ENCODE results near the gene CUX1. TPM values are rescaled to one million over a fixed set of nuclear protein-coding genes. Genes with fewer than 3 reads are reported as not detected.

Gene CUX1
- total RNA-seq, 1 experiment from 2014 or later: 116 TPM

GRCh38 chr7:101936223-101936610, 118.8 kb downstream of the CUX1 start:
- intact Hi-C loops (cut with micrococcal nuclease; ENCODE audit: unreplicated experiment): no loop called here
- no peak overlapping the region for H3K4me3 Mint-ChIP-seq (ENCODE audit: unreplicated experiment)
- peaks cover 31% of the 10 kb centered on the region for H3K4me1 Mint-ChIP-seq (ENCODE audit: low read depth, unreplicated experiment)
- H3K27me3 ChIP-seq (replicated peaks; ENCODE audit: control insufficient read depth, insufficient read depth, low read length): no peaks in the 10 kb centered on the region
- H3K4me3 ChIP-seq (ENCODE audit: low read depth, low read length): no peak overlapping the region
- H3K9me3 Mint-ChIP-seq (ENCODE audit: unreplicated experiment): no peaks in the 10 kb centered on the region
- H3K36me3 Mint-ChIP-seq (ENCODE audit: insufficient read depth, unreplicated experiment): peaks cover 74% of the 10 kb centered on the region
- H3K36me3 ChIP-seq (ENCODE audit: control insufficient read depth, insufficient read depth, low read length): no peaks in the 10 kb centered on the region
- no peak for TF ChIP-seq CTCF (IDR thresholded peaks at IDR 0.05; ENCODE audit: insufficient read depth in 1 of 2, low read depth in 1 of 2, low read length in 1 of 2, severe bottlenecking in 1 of 2, unreplicated experiment in 1 of 2)
- H3K27ac Mint-ChIP-seq (ENCODE audit: unreplicated experiment): peak overlapping the region; percentile 75
- peaks cover 43% of the 10 kb centered on the region for H3K4me1 ChIP-seq
- CTCF ChIA-PET: interaction anchor here (0.5 kb wide), 1 partner anchor 115 kb away, joined by 4 read pairs; no protein-coding TSS in a partner anchor
- no peaks in the 10 kb centered on the region for H3K9me3 ChIP-seq
- no peaks in the 10 kb centered on the region for H3K27me3 Mint-ChIP-seq (ENCODE audit: insufficient read depth, unreplicated experiment)
- DNase-seq: no peak
- BruUV-seq (replicated peaks): no TSS peak
- POLR2A ChIA-PET: no interaction called here

- intact Hi-C loops (cut with micrococcal nuclease; ENCODE audit: unreplicated experiment): no loop called here
- H3K4me3 Mint-ChIP-seq (ENCODE audit: unreplicated experiment): no peak overlapping the region
Observed at GRCh38 chr7:101936611-101937231, 119.3 kb downstream of the CUX1 start.

GRCh38 chr7:101937717-101938514, 120.5 kb downstream of the CUX1 start:
- Mint-ChIP-seq H3K4me3 (ENCODE audit: unreplicated experiment) (no peak overlapping the region), H3K9me3 (ENCODE audit: unreplicated experiment) (no peaks in the 10 kb centered on the region), H3K36me3 (ENCODE audit: insufficient read depth, unreplicated experiment) (peaks cover 78% of the 10 kb centered on the region), H3K27ac (ENCODE audit: unreplicated experiment) (peak overlapping the region; percentile 75), H3K27me3 (ENCODE audit: insufficient read depth, unreplicated experiment) (no peaks in the 10 kb centered on the region), H3K4me1 (ENCODE audit: low read depth, unreplicated experiment) (peaks cover 22% of the 10 kb centered on the region)
- no peak for DNase-seq
- Histone ChIP-seq H3K36me3 (ENCODE audit: control insufficient read depth, insufficient read depth, low read length) (no peaks in the 10 kb centered on the region), H3K4me1 (peaks cover 39% of the 10 kb centered on the region), H3K4me3 (ENCODE audit: low read depth, low read length) (no peak overlapping the region), H3K27me3 (replicated peaks; ENCODE audit: control insufficient read depth, insufficient read depth, low read length) (no peaks in the 10 kb centered on the region), H3K9me3 (no peaks in the 10 kb centered on the region)
- BruUV-seq (replicated peaks): no TSS peak
- TF ChIP-seq CTCF (IDR thresholded peaks at IDR 0.05; ENCODE audit: insufficient read depth in 1 of 2, low read depth in 1 of 2, low read length in 1 of 2, severe bottlenecking in 1 of 2, unreplicated experiment in 1 of 2): no peak
- POLR2A ChIA-PET: no interaction called here
- CTCF ChIA-PET: no interaction called here
- intact Hi-C loops (cut with micrococcal nuclease; ENCODE audit: unreplicated experiment): no loop called here

More at GRCh38 chr7:101936611-101937231, 119.3 kb downstream of the CUX1 start:
- Histone ChIP-seq H3K36me3 (ENCODE audit: control insufficient read depth, insufficient read depth, low read length) (no peaks in the 10 kb centered on the region), H3K27me3 (replicated peaks; ENCODE audit: control insufficient read depth, insufficient read depth, low read length) (no peaks in the 10 kb centered on the region), H3K4me1 (peaks cover 47% of the 10 kb centered on the region), H3K4me3 (ENCODE audit: low read depth, low read length) (no peak overlapping the region), H3K9me3 (no peaks in the 10 kb centered on the region)
- no peak for DNase-seq
- ChIA-PET POLR2A (no interaction called here), CTCF (no interaction called here)
- Mint-ChIP-seq H3K27ac (ENCODE audit: unreplicated experiment) (peak overlapping the region; percentile 75), H3K27me3 (ENCODE audit: insufficient read depth, unreplicated experiment) (no peaks in the 10 kb centered on the region), H3K36me3 (ENCODE audit: insufficient read depth, unreplicated experiment) (peaks cover 74% of the 10 kb centered on the region), H3K4me1 (ENCODE audit: low read depth, unreplicated experiment) (peaks cover 31% of the 10 kb centered on the region), H3K9me3 (ENCODE audit: unreplicated experiment) (no peaks in the 10 kb centered on the region)
- no peak for TF ChIP-seq CTCF (IDR thresholded peaks at IDR 0.05; ENCODE audit: insufficient read depth in 1 of 2, low read depth in 1 of 2, low read length in 1 of 2, severe bottlenecking in 1 of 2, unreplicated experiment in 1 of 2)
- BruUV-seq (replicated peaks): no TSS peak

Data from Caco-2 (cell line).